LoVo (cell line): ENCODE data around the gene ZNF317.
"Not testable (repeated sequence)": the region's sequence is repeated elsewhere in the genome, so short reads cannot be mapped to it uniquely, and the experiment has no call there.

ENCODE experiments used
- DNase-seq: peaks from one replicate; pipeline ENCODE4 v3.0.0-alpha.2; 2016; ENCODE audit warnings: low spot score

The ZNF317 gene

GRCh38 chr19:9175326-9175725, 35.1 kb downstream of the ZNF317 start:
- DNase-seq: no peak

- DNase-seq: no peak
Measured at GRCh38 chr19:9178901-9179300, 38.7 kb downstream of the ZNF317 start, which contains the start of gene OR7D2. TSS of gene OR7D2 (plus strand) at chr19:9178979. CDS start at chr19:9185782, 6,803 bp downstream.

- DNase-seq: no peak
Measured at GRCh38 chr19:9183000-9183399, 42.8 kb downstream of the ZNF317 start.

GRCh38 chr19:9187191-9187590, 47.0 kb downstream of the ZNF317 start:
- no peak for DNase-seq

- DNase-seq: no peak
Measured at GRCh38 chr19:9189535-9189934, 49.3 kb downstream of the ZNF317 start.

- DNase-seq: not testable (repeated sequence)
Measured at GRCh38 chr19:9198044-9198443, 57.8 kb downstream of the ZNF317 start.

- DNase-seq: peak; percentile 59
Measured at GRCh38 chr19:9205501-9206113, 65.4 kb downstream of the ZNF317 start.
